Measurements from ENCODE around the gene PEF1. TPM values are rescaled to one million over a fixed set of nuclear protein-coding genes. Genes with fewer than 3 reads are reported as not detected.

PEF1 gene
- total RNA-seq, 1 experiment from 2014 or later, result 88.4 TPM

DNA sequence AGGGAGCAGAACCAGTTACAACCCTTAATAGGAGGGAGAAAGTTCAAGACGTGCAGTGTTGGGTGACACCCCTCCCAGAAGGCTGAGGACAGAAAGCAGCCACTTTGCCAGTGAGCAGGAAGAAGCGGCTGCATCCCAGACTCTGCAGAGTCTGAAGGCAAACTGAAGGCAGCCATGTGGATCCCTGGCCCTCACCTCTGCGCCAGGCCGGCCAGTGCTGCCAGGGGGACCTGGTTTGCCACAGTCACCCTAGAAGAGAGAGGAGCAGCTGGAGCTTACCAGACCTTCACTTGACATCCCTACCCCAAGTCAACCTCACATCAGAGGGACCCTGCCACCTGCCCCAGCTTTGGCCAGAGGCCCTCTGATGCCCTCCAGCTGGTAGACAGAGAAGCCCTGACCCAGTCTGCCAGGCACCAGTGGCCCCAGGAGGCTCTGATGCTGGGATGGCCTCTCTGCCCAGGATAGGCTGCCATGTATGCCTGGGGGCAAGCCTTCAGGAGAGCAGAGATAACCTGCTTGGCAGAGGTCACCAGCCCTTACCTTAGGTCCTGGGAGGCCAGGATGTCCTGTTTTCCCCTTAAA, 16.3 kb upstream of the PEF1 start:
- Histone ChIP-seq H3F3A (ENCODE audit: low read length, unreplicated experiment) (no peaks in the 10 kb centered on the region), H3K9ac (ENCODE audit: low read length) (no peak overlapping the region), H3K4me2 (ENCODE audit: low read length) (no peak overlapping the region), H3K27ac (ENCODE audit: low read length) (no peak overlapping the region), H3K4me3 (ENCODE audit: low read length) (no peak overlapping the region), H3K9me2 (replicated peaks; ENCODE audit: low read length) (no peaks in the 10 kb centered on the region), H3K9me3 (ENCODE audit: low read length) (no peaks in the 10 kb centered on the region), H3K27me3 (ENCODE audit: low read length) (no peaks in the 10 kb centered on the region), H3K36me3 (ENCODE audit: low read depth, low read length) (no peaks in the 10 kb centered on the region), H3K79me2 (ENCODE audit: low read length) (no peaks in the 10 kb centered on the region), H2AFZ (ENCODE audit: low read length) (no peak overlapping the region), H3K4me1 (ENCODE audit: insufficient read depth, low read length) (peaks cover 2% of the 10 kb centered on the region; the same call in 1 of the 2 replicates), H4K20me1 (ENCODE audit: low read length) (no peaks in the 10 kb centered on the region)
- DNase-seq (no peak), ATAC-seq (no peak)
- ChIA-PET CTCF (interaction anchor here (1.4 kb wide), 1 partner anchor 56 kb away, joined by 4 read pairs; no protein-coding TSS in a partner anchor), POLR2A (ENCODE audit: unreplicated experiment) (no interaction called here)
- TF ChIP-seq EZH2phosphoT487 (IDR thresholded peaks at IDR 0.05; ENCODE audit: borderline replicate concordance, low read length), result no peak
- TF ChIP-seq EZH2 (IDR thresholded peaks at IDR 0.05; ENCODE audit: low read length, unreplicated experiment), result no peak
- TF ChIP-seq, protein P1, sequence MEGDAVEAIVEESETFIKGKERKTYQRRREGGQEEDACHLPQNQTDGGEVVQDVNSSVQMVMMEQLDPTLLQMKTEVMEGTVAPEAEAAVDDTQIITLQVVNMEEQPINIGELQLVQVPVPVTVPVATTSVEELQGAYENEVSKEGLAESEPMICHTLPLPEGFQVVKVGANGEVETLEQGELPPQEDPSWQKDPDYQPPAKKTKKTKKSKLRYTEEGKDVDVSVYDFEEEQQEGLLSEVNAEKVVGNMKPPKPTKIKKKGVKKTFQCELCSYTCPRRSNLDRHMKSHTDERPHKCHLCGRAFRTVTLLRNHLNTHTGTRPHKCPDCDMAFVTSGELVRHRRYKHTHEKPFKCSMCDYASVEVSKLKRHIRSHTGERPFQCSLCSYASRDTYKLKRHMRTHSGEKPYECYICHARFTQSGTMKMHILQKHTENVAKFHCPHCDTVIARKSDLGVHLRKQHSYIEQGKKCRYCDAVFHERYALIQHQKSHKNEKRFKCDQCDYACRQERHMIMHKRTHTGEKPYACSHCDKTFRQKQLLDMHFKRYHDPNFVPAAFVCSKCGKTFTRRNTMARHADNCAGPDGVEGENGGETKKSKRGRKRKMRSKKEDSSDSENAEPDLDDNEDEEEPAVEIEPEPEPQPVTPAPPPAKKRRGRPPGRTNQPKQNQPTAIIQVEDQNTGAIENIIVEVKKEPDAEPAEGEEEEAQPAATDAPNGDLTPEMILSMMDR (conservative IDR thresholded peaks at IDR 0.05; ENCODE audit: low read depth, low read length), result no peak
- no TSS peak for BruUV-seq (replicated peaks)
- intact Hi-C loops (cut with micrococcal nuclease), result no loop called here

DNA sequence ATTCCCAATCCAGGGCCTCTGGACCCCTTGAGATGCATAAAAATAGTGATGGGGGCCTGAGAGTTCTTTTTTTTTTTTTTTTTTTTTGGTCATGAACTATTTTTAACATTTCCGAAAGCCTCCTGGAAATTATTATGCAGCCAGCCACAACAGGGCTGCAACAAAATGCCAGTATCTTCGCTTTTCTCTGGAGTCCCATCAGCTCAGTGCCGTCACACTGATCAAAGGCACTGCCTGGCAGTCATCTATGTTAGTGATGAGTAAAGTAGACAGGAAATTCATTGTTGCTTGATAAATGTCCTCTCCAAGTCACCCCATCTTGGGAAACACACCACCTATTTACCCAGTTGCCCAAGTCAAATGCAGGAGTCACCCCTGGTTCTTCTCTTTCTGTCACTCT, 15.2 kb upstream of the PEF1 start:
- ATAC-seq (no peak), DNase-seq (no peak)
- POLR2A ChIA-PET (ENCODE audit: unreplicated experiment), result no interaction called here
- Histone ChIP-seq H2AFZ (ENCODE audit: low read length) (no peak overlapping the region), H3K27me3 (ENCODE audit: low read length) (no peaks in the 10 kb centered on the region), H3K27ac (ENCODE audit: low read length) (no peak overlapping the region), H3K4me3 (ENCODE audit: low read length) (no peak overlapping the region), H3F3A (ENCODE audit: low read length, unreplicated experiment) (no peaks in the 10 kb centered on the region), H3K36me3 (ENCODE audit: low read depth, low read length) (no peaks in the 10 kb centered on the region), H3K79me2 (ENCODE audit: low read length) (no peaks in the 10 kb centered on the region), H4K20me1 (ENCODE audit: low read length) (no peaks in the 10 kb centered on the region), H3K4me1 (ENCODE audit: insufficient read depth, low read length) (no peaks in the 10 kb centered on the region), H3K9me3 (ENCODE audit: low read length) (no peaks in the 10 kb centered on the region), H3K9me2 (replicated peaks; ENCODE audit: low read length) (no peaks in the 10 kb centered on the region), H3K9ac (ENCODE audit: low read length) (no peak overlapping the region), H3K4me2 (ENCODE audit: low read length) (no peak overlapping the region)
- TF ChIP-seq EZH2phosphoT487 (IDR thresholded peaks at IDR 0.05; ENCODE audit: borderline replicate concordance, low read length), result no peak
- TF ChIP-seq, protein P1 (conservative IDR thresholded peaks at IDR 0.05; ENCODE audit: low read depth, low read length), result no peak
- TF ChIP-seq EZH2 (IDR thresholded peaks at IDR 0.05; ENCODE audit: low read length, unreplicated experiment), result no peak
- intact Hi-C loops (cut with micrococcal nuclease), result no loop called here
- no TSS peak for BruUV-seq (replicated peaks)
- CTCF ChIA-PET, result no interaction called here

DNA sequence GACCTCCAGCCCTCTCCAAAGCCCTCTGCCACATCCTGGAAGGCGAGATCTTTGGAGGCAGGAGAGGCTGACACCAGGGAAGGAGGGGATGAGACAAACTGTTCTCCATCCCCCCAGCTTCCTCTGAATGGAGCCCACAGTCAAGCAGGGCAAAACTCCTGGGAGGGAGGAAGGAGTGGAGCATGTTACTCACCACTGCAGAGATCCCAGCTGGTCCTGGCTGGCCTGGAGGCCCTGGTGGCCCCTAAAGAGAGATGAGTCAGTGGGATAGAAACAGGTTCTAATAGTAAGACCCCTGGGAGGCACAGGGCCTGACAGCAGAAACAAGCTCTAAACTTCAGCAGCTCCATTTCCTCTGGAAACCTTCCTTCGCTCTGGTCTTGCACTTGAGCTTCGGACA, 14.0 kb upstream of the PEF1 start:
- no peak overlapping the region for H3K9ac ChIP-seq (ENCODE audit: low read length)
- H3K9me3 ChIP-seq (ENCODE audit: low read length), result no peaks in the 10 kb centered on the region
- H3K27me3 ChIP-seq (ENCODE audit: low read length), result no peaks in the 10 kb centered on the region
- no peaks in the 10 kb centered on the region for H4K20me1 ChIP-seq (ENCODE audit: low read length)
- TF ChIP-seq EZH2 (IDR thresholded peaks at IDR 0.05; ENCODE audit: low read length, unreplicated experiment) (no peak), EZH2phosphoT487 (IDR thresholded peaks at IDR 0.05; ENCODE audit: borderline replicate concordance, low read length) (no peak)
- TF ChIP-seq, protein P1 (conservative IDR thresholded peaks at IDR 0.05; ENCODE audit: low read depth, low read length), result no peak
- no peaks in the 10 kb centered on the region for H3K4me1 ChIP-seq (ENCODE audit: insufficient read depth, low read length)
- H3K36me3 ChIP-seq (ENCODE audit: low read depth, low read length), result no peaks in the 10 kb centered on the region
- no peak overlapping the region for H2AFZ ChIP-seq (ENCODE audit: low read length)
- H3F3A ChIP-seq (ENCODE audit: low read length, unreplicated experiment), result no peaks in the 10 kb centered on the region
- no peak overlapping the region for H3K27ac ChIP-seq (ENCODE audit: low read length)
- POLR2A ChIA-PET (ENCODE audit: unreplicated experiment), result no interaction called here
- DNase-seq (no peak), ATAC-seq (no peak)
- no peaks in the 10 kb centered on the region for H3K79me2 ChIP-seq (ENCODE audit: low read length)
- no peak overlapping the region for H3K4me3 ChIP-seq (ENCODE audit: low read length)
- BruUV-seq (replicated peaks), result no TSS peak
- no peaks in the 10 kb centered on the region for H3K9me2 ChIP-seq (replicated peaks; ENCODE audit: low read length)
- H3K4me2 ChIP-seq (ENCODE audit: low read length), result no peak overlapping the region
- CTCF ChIA-PET, result no interaction called here
- intact Hi-C loops (cut with micrococcal nuclease), result no loop called here
